HepG2 (cell line): ENCODE data around the gene CD14. TPM values are rescaled to one million over a fixed set of nuclear protein-coding genes. Genes with fewer than 3 reads are reported as not detected.

ENCODE experiments used
- AGO1 ChIP-seq: fragments of 200-400 bp; formaldehyde crosslinking; IDR thresholded peaks from 2 replicates; pipeline ENCODE4 v1.6.1; 2017; ENCODE audit warnings: mild to moderate bottlenecking, low read depth, low read length, moderate library complexity; ENCODE audit not compliant: poor library complexity, severe bottlenecking
- BCL6 ChIP-seq: IDR thresholded peaks from 2 replicates; pipeline ENCODE4 v1.6.1; 2016; ENCODE audit warnings: missing genetic modification reagents, missing compliant biosample characterization
- BRCA1 ChIP-seq: sonication (generic); formaldehyde crosslinking; IDR thresholded peaks from 2 replicates; pipeline ENCODE4 v1.4.0; 2020; ENCODE audit warnings: missing genetic modification reagents
- CBX1 ChIP-seq: IDR thresholded peaks from one replicate; pipeline ENCODE4 v1.6.1; 2016; ENCODE audit warnings: antibody characterized with exemption, low read depth
- CERS6 ChIP-seq: sonication (generic); formaldehyde crosslinking; IDR thresholded peaks from 2 replicates; pipeline ENCODE4 v1.5.0; 2020; ENCODE audit warnings: missing genetic modification reagents
- FOXA1 ChIP-seq, 2 experiments: fragments of 450-650 bp in 1 of 2; sonication (generic) in 1 of 2; formaldehyde crosslinking in 1 of 2; IDR thresholded peaks; 2 replicates each; pipeline versions ENCODE4 v1.4.0 to v1.6.1; 2016 to 2020; ENCODE audit warnings: missing genetic modification reagents in 1 of 2
- IKZF4 ChIP-seq: sonication (generic); formaldehyde crosslinking; IDR thresholded peaks from 2 replicates; pipeline ENCODE4 v1.5.1; 2020; ENCODE audit warnings: borderline replicate concordance, mild to moderate bottlenecking, low read depth, missing genetic modification reagents; ENCODE audit errors: not compliant biosample characterization
- IKZF5 ChIP-seq: IDR thresholded peaks from 2 replicates; pipeline ENCODE4 v1.6.1; 2018; ENCODE audit warnings: missing genetic modification reagents, mild to moderate bottlenecking, missing compliant biosample characterization
- IRX3 ChIP-seq: sonication (generic); formaldehyde crosslinking; IDR thresholded peaks from 2 replicates; pipeline ENCODE4 v1.8.1; 2023; ENCODE audit warnings: mild to moderate bottlenecking, low read depth, missing genetic modification reagents, borderline replicate concordance
- MTA1 ChIP-seq: sonication (generic); formaldehyde crosslinking; IDR thresholded peaks from 2 replicates; pipeline ENCODE4 v1.4.0; 2020; ENCODE audit warnings: missing genetic modification reagents, mild to moderate bottlenecking, borderline replicate concordance
- RFXANK ChIP-seq: IDR thresholded peaks from 2 replicates; pipeline ENCODE4 v1.6.1; 2016
- RFXAP ChIP-seq: sonication (generic); formaldehyde crosslinking; IDR thresholded peaks from 2 replicates; pipeline ENCODE4 v1.4.0; 2020; ENCODE audit warnings: missing genetic modification reagents, borderline replicate concordance
- SCMH1 ChIP-seq: sonication (generic); formaldehyde crosslinking; IDR thresholded peaks from 2 replicates; pipeline ENCODE4 v1.9.0; 2021; ENCODE audit warnings: missing genetic modification reagents, mild to moderate bottlenecking, borderline replicate concordance
- SP2 ChIP-seq: sonication (generic); formaldehyde crosslinking; IDR thresholded peaks from 2 replicates; pipeline ENCODE4 v1.5.1; 2020; ENCODE audit warnings: mild to moderate bottlenecking, missing genetic modification reagents
- TFDP2 ChIP-seq: sonication (generic); formaldehyde crosslinking; IDR thresholded peaks from 2 replicates; pipeline ENCODE4 v1.4.0; 2020; ENCODE audit warnings: missing genetic modification reagents
- ZNF235 ChIP-seq: sonication (generic); formaldehyde crosslinking; IDR thresholded peaks from 2 replicates; pipeline ENCODE4 v1.8.1; 2023; ENCODE audit warnings: mild to moderate bottlenecking, missing genetic modification reagents, borderline replicate concordance
- ZNF33B ChIP-seq: sonication (generic); formaldehyde crosslinking; IDR thresholded peaks from 2 replicates; pipeline ENCODE4 v1.5.1; 2020; ENCODE audit warnings: mild to moderate bottlenecking, missing genetic modification reagents
- ZNF496 ChIP-seq: sonication (generic); formaldehyde crosslinking; IDR thresholded peaks from 2 replicates; pipeline ENCODE4 v1.8.1; 2023; ENCODE audit warnings: mild to moderate bottlenecking, moderate library complexity, missing genetic modification reagents; ENCODE audit not compliant: insufficient replicate concordance
- ZNF556 ChIP-seq: sonication (generic); formaldehyde crosslinking; IDR thresholded peaks from 2 replicates; pipeline ENCODE4 v1.4.0; 2020; ENCODE audit warnings: mild to moderate bottlenecking, missing genetic modification reagents, borderline replicate concordance
- ZNF563 ChIP-seq: sonication (generic); formaldehyde crosslinking; IDR thresholded peaks from 2 replicates; pipeline ENCODE4 v1.8.0; 2022; ENCODE audit warnings: mild to moderate bottlenecking, moderate library complexity, missing genetic modification reagents
- ZNF687 ChIP-seq: sonication (generic); formaldehyde crosslinking; IDR thresholded peaks from 2 replicates; pipeline ENCODE4 v1.5.1; 2020; ENCODE audit warnings: mild to moderate bottlenecking, missing genetic modification reagents, moderate library complexity
- ZNF749 ChIP-seq: sonication (generic); formaldehyde crosslinking; IDR thresholded peaks from 2 replicates; pipeline ENCODE4 v1.8.0; 2022; ENCODE audit warnings: mild to moderate bottlenecking, missing genetic modification reagents, moderate library complexity, borderline replicate concordance
- polyA plus RNA-seq, 8 experiments: library from polyadenylated mRNA; depleted of rRNA in 3 of 8; stranded (reverse) in 7 of 8; unstranded in 1 of 8; fragments of >200 nt; fragmentation: Illumina TruSeq in 4 of 8; extraction: Trizol in 4 of 8; gene quantifications; 2 replicates each; pipeline versions ENCODE4 v1.2.1 to v1.2.3, GENCODE V29; 2011 to 2016; ENCODE audit warnings: low read depth in 4 of 8, missing spikeins in 1 of 8, mixed read lengths in 1 of 8; ENCODE audit not compliant: insufficient read depth in 1 of 8
- total RNA-seq, 5 experiments: library from RNA; depleted of rRNA; stranded (reverse); fragments of >200 nt; fragmentation: Illumina TruSeq; extraction: Trizol; gene quantifications; 2 replicates each; pipeline ENCODE4 v1.2.3, GENCODE V29; 2016; ENCODE audit warnings: low read depth in 1 of 5

CD14 gene
- total and polyA plus RNA-seq, 2 of the 13 experiments (the other 11 are each of a cell fraction or from before 2014, with no cell fraction given): 1.7 to 4.7 TPM

GRCh38 chr5:140664359-140665119, 31.6 kb upstream of the CD14 start, which contains the start of gene WDR55 (continued):
- TF ChIP-seq IKZF4 (no peak), IRX3 (CRISPR knock-in tag) (no peak), ZNF556 (CRISPR knock-in tag) (0 out of 2 replicates have a peak, but pooled peaks have one; percentile 39), BRCA1 (CRISPR knock-in tag) (no peak), BCL6 (CRISPR knock-in tag) (no peak; the same call in 1 of the 2 replicates), RFXANK (CRISPR knock-in tag) (peak; percentile 70; the same call in 1 of the 2 replicates), RFXAP (CRISPR knock-in tag) (no peak), ZNF235 (CRISPR knock-in tag) (0 out of 2 replicates have a peak, but pooled peaks have one; percentile 51), IKZF5 (CRISPR knock-in tag) (peak; percentile 57), TFDP2 (CRISPR knock-in tag) (no peak; the same call in 1 of the 2 replicates), ZNF563 (CRISPR knock-in tag) (peak; percentile 85; the same call in 1 of the 2 replicates), CERS6 (CRISPR knock-in tag) (no peak), ZNF33B (CRISPR knock-in tag) (no peak), FOXA1 (IDR thresholded peaks at IDR 0.05) (no peak), FOXA1 (CRISPR knock-in tag; IDR thresholded peaks at IDR 0.05) (no peak), ZNF687 (CRISPR knock-in tag) (peak; percentile 88), ZNF496 (CRISPR knock-in tag) (no peak), CBX1 (peak; percentile 79), ZNF749 (CRISPR knock-in tag) (no peak), AGO1 (peak; percentile 57), SP2 (CRISPR knock-in tag) (peak; percentile 75), MTA1 (no peak), SCMH1 (no peak)
